Stimulated activated CD4-positive, alpha-beta T cell treated with anti-CD3 and anti-CD28 coated beads, Interleukin-15, amount 100 ng/mL, for 24 hours (primary cell): Measurements from ENCODE around the gene CASR.

Experiments used
- DNase-seq: peaks from one replicate; pipeline ENCODE4 v3.0.0-alpha.2; 2020

Gene CASR

DNA sequence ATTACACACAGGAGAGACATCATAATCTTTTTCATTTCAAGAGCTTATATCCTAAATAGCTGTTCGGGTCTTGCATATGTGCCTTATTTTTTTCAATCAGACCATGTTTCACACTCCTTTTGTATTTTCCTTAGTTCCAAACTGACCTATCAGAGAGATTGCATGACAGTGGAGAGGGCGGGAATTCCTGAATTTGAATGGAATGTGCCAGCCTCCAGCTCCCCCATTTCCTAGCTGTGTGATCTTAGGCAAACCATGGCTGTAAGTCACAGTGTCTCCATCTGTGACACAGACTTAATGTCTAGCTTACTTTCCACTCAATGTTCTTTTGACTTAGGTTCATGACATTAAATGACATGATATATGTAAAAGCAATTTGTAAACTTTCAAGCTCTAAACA is 79.6 kb downstream of the CASR start:
- no peak for DNase-seq

DNA sequence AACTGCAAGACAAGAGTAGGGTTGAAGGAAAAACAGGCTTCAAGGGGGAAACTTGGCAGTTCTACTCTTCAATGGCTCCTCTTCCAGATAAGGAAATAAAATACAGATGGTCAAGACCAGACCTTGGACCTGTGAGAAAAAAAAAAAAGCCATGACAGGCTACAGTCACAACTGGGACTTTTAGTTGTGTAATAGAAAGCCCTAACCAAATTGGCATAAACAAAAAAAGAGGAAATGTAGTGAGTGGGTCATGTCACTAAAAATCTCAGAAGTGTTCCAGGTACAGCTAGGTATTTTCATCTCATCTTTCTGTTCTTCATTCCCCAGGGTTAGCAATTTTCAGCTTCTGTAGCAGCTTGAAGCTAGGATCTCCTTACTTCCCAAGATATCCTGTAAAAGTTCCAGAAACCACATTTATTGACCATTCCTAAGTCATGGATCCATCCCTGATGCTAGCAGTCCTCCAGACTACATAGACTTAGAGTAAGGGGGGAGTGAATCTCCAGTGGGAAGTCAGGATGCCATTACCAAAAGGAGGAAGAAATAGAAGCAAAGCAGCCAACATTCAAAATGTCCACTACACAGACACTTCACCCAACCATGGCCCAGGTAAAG is 80.6 kb downstream of the CASR start:
- DNase-seq: no peak

DNA sequence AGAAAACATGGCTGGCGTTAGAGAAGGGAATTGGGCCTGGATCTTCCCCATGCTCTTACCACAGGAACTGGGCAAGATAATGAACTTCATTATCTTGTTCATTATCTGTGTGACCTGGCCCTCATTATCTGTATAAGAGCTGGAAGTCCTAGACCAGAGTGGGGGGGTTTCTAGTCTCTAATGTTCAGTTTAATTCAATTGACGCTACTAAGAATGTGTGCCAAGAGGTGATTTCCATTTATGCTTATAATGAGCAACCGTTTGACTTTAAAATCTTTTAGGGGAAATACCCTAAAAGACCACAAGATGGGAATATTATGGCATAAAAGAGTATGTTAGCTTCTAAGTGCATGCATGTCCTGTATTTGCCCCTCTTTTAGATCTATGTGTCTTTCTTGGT is 82.5 kb downstream of the CASR start:
- DNase-seq: no peak

DNA sequence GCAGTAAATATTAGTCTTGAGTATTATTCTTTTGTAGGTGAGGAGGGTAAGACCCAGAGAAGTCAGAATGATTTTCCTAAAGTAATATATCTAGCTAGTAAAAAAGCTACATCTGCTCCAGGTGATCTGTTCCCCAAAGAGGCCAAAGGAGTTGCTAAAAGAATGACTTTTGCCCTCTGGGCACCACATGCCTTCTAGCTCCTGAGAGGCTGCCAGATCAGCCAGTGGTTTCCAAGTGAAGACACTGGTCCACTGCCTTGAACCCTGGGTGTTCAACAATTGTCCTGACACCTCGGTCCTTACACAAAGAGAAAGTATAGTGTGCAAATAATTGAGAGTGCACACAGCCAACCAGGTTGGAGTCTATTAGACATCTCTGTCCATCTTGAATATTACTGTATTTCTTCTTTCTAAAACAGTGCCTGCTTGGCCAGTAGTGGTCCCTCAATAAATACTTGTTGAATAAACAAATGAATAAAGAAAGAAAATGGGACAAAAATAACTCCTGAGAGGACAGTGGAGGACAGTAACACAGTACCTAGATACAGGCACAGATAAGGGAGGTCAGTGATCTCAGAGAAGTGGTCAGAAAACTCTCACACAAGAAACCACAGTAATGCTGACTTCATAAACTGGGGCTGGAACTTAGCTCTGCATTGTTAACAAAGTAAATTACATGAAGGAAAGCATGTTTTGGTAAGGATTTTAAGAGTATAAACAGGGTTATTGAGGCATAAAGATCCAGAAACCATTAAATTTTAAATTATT is 85.0 kb downstream of the CASR start:
- DNase-seq: no peak

DNA sequence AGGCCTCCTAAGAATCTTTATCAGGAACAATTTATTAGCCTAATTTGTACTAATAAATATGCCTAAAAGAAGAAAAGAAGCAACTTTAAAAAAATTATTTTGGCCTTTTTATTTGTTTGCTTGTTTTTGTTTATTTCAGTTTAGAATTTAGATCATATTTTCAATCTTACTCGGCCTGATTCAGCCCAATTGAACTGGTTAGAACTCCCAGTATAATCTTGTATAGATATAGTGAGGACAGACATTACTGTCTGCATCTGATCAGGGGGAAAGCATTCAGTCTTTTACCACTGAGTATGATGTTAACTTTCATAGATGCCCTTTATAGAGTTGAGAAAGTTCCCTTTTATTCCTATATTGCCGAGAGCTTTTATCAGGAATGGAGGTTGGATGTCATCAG is 85.6 kb downstream of the CASR start:
- DNase-seq: no peak

DNA sequence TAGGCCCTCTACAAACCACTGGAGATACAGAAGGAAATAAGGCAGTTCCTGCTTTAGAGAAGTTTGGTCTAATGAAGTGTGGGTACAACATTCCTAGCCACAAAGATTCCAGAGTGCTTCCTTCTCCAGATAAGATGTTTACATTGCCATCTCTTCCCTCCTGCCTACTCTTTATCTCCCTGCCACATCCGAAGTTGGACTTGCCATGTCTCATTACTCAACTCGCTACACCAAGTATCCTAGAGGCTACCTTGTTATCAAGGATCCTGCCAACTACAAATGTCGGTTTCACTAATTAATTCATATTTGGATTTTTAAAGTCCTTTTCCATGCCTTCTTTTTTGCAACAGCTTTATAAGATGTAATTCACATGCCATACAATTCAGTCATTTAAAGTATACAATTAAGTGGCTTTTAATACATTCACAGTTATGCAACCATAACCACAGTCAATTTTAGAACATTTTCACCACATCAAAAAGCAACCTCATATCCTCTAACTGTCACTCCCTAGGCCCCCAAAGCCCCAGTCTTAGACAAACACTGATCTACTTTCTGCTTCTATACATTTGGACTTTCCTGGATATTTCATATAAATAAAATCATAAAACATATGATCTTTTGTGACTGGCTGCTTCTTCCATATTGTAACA is 87.9 kb downstream of the CASR start:
- DNase-seq: no peak

DNA sequence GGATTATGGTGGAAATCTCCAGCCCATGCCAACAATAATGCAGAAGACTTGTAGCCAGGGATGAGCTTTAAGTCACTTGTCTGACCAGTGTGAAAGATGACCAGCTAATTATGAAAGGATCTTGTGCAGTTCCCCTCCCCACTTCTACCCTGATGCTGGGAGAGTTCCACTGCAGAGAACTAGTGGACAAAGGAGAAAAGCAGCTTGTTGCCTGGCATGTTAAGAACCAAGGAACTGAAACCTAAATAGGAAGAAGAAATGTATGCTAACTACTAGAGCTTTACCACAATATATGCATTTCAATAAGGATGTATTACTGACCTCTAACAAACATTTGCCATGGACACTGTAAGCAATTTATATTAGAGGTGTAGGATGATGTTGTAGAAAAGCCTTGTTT is 89.4 kb downstream of the CASR start:
- DNase-seq: no peak

DNA sequence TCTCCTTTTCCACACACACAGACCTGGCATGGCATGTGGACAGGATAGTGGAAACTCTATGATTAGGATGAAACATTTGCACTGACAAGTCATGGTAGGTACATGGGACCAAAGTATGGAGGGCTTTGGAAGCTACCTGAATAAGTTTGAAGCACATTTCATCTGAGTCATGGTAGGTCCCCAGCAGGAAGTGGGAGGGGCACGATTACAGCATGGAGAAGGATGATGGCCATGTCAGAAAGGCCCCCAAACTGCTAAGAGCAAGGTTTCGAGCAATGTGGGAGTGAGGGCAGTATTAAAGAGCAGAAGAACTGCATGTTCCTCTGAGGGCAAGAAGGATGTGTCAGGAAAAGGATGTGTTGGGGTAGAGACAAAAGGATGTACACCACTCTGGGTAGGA is 90.0 kb downstream of the CASR start:
- peak; percentile 9 for DNase-seq

DNA sequence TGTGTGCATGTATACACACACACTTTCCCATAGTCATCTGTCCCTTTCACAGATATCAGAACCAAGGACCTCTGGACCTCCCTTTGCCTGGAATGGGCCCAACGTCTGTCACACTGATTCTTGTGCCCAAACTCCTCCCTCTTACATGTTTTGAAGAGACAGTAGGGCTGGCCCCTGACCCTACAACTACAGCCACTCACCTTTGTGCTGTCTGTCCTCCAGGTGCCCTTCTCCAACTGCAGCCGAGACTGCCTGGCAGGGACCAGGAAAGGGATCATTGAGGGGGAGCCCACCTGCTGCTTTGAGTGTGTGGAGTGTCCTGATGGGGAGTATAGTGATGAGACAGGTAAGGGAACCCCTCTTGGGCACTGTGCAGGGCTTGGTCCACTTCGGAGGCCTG is 98.4 kb downstream of the CASR start:
- no peak for DNase-seq

DNA sequence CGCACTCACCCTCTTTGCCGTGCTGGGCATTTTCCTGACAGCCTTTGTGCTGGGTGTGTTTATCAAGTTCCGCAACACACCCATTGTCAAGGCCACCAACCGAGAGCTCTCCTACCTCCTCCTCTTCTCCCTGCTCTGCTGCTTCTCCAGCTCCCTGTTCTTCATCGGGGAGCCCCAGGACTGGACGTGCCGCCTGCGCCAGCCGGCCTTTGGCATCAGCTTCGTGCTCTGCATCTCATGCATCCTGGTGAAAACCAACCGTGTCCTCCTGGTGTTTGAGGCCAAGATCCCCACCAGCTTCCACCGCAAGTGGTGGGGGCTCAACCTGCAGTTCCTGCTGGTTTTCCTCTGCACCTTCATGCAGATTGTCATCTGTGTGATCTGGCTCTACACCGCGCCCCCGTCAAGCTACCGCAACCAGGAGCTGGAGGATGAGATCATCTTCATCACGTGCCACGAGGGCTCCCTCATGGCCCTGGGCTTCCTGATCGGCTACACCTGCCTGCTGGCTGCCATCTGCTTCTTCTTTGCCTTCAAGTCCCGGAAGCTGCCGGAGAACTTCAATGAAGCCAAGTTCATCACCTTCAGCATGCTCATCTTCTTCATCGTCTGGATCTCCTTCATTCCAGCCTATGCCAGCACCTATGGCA is 100.5 kb downstream of the CASR start:
- no peak for DNase-seq

DNA sequence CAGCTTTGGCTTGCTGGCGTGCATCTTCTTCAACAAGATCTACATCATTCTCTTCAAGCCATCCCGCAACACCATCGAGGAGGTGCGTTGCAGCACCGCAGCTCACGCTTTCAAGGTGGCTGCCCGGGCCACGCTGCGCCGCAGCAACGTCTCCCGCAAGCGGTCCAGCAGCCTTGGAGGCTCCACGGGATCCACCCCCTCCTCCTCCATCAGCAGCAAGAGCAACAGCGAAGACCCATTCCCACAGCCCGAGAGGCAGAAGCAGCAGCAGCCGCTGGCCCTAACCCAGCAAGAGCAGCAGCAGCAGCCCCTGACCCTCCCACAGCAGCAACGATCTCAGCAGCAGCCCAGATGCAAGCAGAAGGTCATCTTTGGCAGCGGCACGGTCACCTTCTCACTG is 101.0 kb downstream of the CASR start:
- no peak for DNase-seq

DNA sequence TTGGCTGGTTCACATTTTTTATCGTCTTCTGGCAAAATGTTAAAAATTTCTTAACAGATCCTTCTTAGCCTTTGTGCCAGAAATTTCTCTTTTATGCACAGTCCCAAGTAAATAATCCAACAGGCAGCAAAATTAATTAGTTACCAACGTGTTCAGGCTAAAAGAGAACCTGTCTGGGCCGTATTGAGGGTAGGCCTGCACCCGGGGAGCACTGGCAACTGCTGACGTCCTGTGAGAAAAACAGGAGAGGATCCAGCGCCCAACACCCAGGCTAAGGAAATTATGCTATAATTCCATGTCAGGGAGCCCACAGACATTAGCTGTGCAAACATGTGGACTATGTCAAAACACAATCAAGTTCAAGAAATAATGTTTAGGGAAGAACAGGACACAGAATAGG is 110.9 kb downstream of the CASR start:
- DNase-seq: no peak

DNA sequence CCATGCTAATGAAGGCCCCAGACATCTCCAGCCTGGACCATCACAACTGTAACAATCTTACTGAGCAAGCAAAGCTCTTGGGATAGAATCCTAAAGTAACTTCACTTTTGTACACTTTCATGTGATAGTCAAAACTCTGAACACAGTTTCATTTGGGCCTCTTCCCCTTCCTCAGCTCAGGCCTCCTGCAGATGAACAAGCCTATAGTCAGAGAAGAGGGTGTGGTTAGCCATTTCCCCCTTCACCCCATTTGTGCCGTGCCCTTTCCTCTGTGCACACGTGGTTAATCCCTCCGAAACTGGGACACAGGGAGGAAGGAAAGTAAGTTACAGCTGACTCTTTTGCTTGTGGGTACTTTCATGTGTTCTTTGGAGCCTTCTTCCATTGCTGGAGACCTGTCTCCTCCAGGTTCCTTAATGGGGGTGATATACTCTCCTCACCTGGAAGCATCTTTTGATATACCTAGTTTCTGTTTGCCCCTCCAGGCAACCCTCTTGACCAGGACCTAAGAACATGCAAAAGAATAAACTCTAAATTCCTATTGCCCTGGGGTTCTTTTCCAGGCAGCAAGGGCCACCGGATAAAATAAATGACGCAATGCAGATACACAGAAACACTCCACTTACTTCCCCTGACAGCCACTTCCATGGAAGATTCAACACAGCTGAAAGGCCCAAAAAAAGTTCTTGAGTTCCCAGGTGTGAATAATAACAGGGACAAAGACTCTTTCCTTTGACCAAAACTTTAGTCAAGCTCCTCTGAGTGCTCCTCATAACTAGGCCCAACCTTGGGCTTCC is 112.0 kb downstream of the CASR start:
- no peak for DNase-seq

DNA sequence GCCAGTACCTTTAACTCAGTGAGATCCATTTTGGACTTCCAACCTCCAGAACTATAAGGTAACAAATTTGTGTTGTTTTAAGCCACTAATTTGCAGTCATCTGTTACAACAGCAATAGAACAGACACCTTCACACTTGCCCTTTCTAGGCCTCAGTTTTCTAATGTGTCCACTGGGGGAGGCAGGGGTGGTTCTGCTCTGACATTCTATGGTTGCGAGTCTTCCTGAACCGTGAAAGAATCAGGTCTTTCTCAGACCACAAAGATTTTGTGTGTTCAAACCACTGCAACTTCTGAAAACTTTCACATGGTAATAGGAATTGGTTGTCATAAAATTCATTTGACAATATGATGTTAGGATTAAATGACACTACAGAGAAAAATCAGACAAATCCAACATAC is 114.8 kb downstream of the CASR start:
- peak; percentile 46 for DNase-seq

DNA sequence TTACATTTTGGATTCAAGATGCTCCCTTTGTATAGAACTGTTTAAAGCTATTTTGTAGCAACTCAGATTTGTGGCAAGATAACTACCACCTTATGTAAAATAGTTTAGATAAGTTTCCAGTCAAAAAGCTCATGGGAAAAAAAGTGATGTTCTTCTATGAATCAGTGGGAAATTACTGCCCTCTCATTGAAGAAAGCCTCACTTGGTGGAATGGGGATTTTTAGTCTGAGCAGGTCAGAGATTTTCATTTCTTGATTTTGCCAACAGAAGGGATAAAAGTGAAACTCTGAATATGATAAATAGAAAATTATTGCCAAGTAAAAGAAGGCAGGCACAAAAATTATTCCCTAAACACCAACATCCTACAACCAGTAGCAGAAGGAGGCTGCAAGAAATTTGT is 115.7 kb downstream of the CASR start:
- DNase-seq: no peak

DNA sequence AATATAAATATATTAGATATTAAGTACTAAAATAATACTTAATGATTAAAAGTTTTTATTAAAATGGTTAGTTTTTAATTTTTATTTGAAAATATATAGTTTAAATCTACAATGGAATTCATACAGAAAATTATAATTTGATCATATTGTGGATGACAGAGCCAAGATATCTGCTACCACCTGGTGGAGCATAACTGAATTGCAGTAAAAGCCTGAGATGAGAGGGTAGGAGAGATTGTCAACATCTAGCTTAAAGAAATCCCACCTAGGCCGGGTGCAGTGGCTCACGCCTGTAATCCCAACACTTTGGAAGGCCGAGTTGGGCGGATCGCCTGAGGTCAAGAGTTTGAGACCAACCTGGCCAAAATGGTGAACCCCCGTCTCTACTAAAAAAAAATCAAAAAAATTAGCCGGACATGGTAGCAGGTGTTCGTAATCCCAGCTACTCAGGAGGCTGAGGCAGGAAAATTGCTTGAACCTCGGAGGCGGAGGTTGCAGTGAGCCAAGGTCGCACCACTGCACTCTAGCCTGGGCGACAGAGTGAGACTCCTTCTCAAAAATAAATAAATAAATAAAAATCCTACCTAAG is 116.5 kb downstream of the CASR start:
- peak; percentile 43 for DNase-seq

DNA sequence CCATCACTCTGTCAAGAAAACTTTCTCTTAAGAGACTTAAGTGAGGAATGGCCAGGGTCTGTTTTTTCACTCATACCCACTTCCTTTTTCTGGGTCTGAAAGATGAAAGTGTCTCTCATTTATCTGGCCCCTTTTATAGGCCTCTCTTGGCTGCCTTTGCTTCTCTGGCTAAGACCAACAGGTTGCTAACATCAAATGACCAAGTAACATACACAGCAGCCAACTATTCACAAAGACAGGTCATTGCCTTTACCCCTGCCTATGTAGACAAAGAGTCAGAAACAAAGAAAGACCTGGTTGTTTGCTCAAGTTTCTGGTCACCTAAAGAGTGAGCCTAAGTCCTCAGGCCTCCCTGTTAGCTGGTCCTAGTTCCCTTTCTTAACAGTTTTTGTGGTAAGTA is 117.6 kb downstream of the CASR start:
- DNase-seq: no peak

DNA sequence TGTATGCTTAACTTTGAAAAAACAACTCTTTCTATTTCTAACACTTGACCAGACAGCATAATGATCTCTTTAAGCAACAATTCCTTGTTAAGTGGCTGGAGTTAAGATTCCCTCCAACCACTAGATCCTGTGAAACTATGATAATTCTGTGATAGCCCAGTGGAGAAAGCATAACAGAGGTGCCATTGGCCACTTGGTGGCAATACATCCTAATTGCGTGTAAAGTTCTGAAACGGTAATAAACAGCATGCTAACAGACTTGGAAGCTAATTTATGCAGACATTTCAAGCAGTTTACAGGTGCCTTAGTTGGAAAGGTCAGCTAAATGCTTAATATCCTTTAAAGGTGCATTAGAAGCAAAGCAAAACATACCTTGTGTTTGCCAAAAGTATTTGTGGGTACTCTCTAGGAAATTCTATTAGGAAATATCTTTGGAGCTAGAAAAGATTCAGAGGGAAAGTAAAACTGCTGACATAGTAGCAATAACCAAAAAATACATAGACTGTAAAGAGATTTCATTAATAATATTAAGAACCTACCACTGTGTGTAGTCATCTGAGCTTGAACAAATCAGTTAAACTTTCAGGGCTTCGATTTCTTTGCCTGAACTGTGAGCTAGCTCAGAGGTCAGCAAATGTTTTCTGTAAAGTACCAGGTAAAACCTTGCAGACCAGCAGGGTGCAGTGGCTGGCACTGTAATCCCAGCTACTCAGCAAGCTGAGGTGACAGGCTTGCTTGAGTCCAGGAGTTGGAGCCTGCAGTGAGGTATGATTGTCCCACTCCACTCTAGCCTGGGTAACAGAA is 122.6 kb downstream of the CASR start:
- no peak for DNase-seq

DNA sequence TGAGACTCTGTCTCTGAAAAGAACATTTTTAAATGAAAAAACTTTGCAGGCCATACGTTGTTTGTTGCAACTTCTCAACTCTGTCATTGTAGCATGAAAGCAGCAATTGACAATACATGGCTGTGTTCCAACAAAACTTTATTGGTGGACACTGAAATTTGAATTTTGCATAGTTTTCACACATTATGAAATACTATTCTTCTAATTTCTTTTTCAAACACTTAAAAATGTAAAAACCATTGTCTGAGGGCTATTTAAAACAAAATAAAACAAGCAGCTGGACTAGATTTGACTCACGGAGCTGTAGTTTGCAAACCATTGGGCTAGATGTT is 123.1 kb downstream of the CASR start:
- DNase-seq: no peak

DNA sequence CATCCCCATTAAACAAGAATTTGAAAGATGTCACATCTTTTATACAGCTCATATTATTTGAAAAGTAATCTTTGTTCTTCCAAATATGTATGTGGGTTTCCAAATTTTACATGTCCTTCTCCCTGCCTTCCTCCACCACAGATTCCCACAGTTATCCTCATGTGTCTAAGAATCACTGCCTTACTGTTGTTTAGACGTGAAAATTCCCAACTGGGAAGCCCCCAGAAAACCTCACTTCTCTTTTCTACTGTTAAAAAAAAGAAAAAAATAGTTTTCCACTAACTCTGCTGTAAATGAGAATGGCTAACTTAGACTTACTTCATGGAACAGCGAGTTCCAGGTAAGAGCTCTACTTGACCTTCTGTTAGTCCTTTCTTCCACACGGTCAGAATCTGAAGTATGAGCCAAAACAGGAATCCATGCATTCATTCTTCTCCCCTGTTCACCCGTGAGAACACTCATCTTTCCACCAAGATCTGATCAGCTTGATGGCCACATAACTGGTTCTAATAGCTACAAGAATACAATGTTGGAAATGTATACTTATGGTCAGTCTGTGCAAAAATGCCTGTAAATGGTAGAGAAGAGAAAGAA is 123.7 kb downstream of the CASR start:
- DNase-seq: no peak

DNA sequence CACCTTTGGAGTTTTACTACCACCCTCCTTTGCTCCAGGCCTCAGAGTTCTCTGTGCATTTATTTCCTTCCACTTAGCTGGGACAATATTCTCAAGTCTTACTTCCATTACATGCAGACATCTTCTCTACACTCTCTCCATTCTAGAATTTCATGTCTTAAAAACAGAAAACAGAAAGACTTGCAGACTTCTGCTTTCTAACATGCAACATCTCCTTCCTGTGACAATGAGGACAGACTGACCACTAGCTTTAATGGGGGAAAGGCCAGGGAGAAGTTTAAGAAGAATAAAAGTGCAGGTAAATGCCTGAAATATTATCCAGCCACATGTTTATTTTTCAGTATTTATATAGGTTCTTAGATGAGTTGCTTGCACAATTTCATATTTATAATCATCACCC is 124.5 kb downstream of the CASR start:
- no peak for DNase-seq

DNA sequence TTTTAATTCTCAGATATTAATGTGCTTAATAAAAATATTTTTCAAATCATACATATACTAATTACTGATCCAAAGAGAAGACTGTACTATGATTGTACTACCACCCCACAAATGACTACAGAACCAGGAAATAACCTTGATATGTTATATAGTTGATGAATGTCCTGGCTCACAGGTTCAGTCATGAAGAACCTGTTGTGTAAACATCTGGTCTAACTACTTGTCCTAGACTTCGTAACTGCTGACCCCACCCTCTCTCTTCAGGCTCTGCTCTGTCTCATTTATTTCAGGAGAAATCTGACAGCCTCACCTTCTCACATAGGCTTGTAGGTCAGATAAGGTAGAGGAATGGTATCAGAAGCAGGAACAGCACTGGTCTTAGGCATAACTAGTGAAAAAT is 126.9 kb downstream of the CASR start:
- no peak for DNase-seq
